Erythroblast (primary cell): ENCODE measurements around the gene WDR87.

Source experiments
- GATA1 ChIP-seq: IDR thresholded peaks from 2 replicates; pipeline ENCODE4 v1.6.1; 2011; ENCODE audit warnings: low read depth, mild to moderate bottlenecking, control low read depth, low read length, moderate library complexity
- POLR2A ChIP-seq: IDR thresholded peaks from 2 replicates; pipeline ENCODE4 v1.6.1; 2011; ENCODE audit warnings: mild to moderate bottlenecking, low read length

- TF ChIP-seq POLR2A (no peak), GATA1 (no peak)
Observed at GRCh38 chr19:37905946-37906868, at the start of gene WDR87.
